ENCODE measurements around the gene DAO.
"Not testable (repeated sequence)": the region's sequence is repeated elsewhere in the genome, so short reads cannot be mapped to it uniquely, and the experiment has no call there.

Gene DAO

GRCh38 chr12:108879615-108880254 lies at the start of gene DAO:
Gene DAO (plus strand): TSS chr12:108880092. CDS start chr12:108885007, 4,915 bp downstream.
- no peak for DNase-seq (ENCODE audit: extremely low read depth in 1 of 2, low read depth in 1 of 2)

GRCh38 chr12:108831309-108831991 lies 48.4 kb upstream of the DAO start:
- no peak for DNase-seq (ENCODE audit: extremely low read depth in 1 of 2, low read depth in 1 of 2)

- no peak for DNase-seq (ENCODE audit: extremely low read depth in 1 of 2, low read depth in 1 of 2)
Observed at GRCh38 chr12:108832208-108832607, 47.7 kb upstream of the DAO start.

- no peak for DNase-seq (ENCODE audit: extremely low read depth in 1 of 2, low read depth in 1 of 2)
Observed at GRCh38 chr12:108832730-108833354, 47.0 kb upstream of the DAO start.

GRCh38 chr12:108833355-108833733 lies 46.5 kb upstream of the DAO start:
- no peak for DNase-seq (ENCODE audit: extremely low read depth in 1 of 2, low read depth in 1 of 2)

- DNase-seq (ENCODE audit: extremely low read depth in 1 of 2, low read depth in 1 of 2): no peak
Observed at GRCh38 chr12:108833757-108834472, 46.0 kb upstream of the DAO start.

- DNase-seq (ENCODE audit: extremely low read depth in 1 of 2, low read depth in 1 of 2): no peak
Observed at GRCh38 chr12:108835860-108836634, 43.8 kb upstream of the DAO start.

- no peak for DNase-seq (ENCODE audit: extremely low read depth in 1 of 2, low read depth in 1 of 2)
Observed at GRCh38 chr12:108837239-108837638, 42.7 kb upstream of the DAO start.

- DNase-seq (ENCODE audit: extremely low read depth in 1 of 2, low read depth in 1 of 2): no peak
Observed at GRCh38 chr12:108837680-108838079, 42.2 kb upstream of the DAO start.

- DNase-seq (ENCODE audit: extremely low read depth in 1 of 2, low read depth in 1 of 2): peak; percentile 68 to 83
Observed at GRCh38 chr12:108838194-108839017, 41.5 kb upstream of the DAO start.

GRCh38 chr12:108839018-108839889 lies 40.6 kb upstream of the DAO start:
- no peak for DNase-seq (ENCODE audit: extremely low read depth in 1 of 2, low read depth in 1 of 2)

GRCh38 chr12:108839890-108840230 lies 40.0 kb upstream of the DAO start:
- DNase-seq (ENCODE audit: extremely low read depth in 1 of 2, low read depth in 1 of 2): no peak

GRCh38 chr12:108840605-108841332 lies 39.1 kb upstream of the DAO start:
- no peak for DNase-seq (ENCODE audit: extremely low read depth in 1 of 2, low read depth in 1 of 2)

GRCh38 chr12:108841825-108842224 lies 38.1 kb upstream of the DAO start:
- not testable (repeated sequence) for DNase-seq (ENCODE audit: extremely low read depth in 1 of 2, low read depth in 1 of 2)

GRCh38 chr12:108842361-108842760 lies 37.5 kb upstream of the DAO start:
- no peak for DNase-seq (ENCODE audit: extremely low read depth in 1 of 2, low read depth in 1 of 2)

GRCh38 chr12:108843187-108843586 lies 36.7 kb upstream of the DAO start:
- DNase-seq (ENCODE audit: extremely low read depth in 1 of 2, low read depth in 1 of 2): no peak

- DNase-seq (ENCODE audit: extremely low read depth in 1 of 2, low read depth in 1 of 2): no peak
Observed at GRCh38 chr12:108845696-108846095, 34.2 kb upstream of the DAO start.

GRCh38 chr12:108846290-108846701 lies 33.6 kb upstream of the DAO start:
- no peak for DNase-seq (ENCODE audit: extremely low read depth in 1 of 2, low read depth in 1 of 2)

All from stimulated activated CD8-positive, alpha-beta memory T cell treated with anti-CD3 and anti-CD28 coated beads, Interleukin-7, amount 100 ng/mL, for 48 hours (primary cell).